Stimulated activated CD4-positive, alpha-beta T cell treated with anti-CD3 and anti-CD28 coated beads, Interleukin-1b, Interleukin-23, amount 100 ng/mL, for 24 hours (primary cell): ENCODE results near the gene CFAP54.
"Not testable (repeated sequence)": the region's sequence is repeated elsewhere in the genome, so short reads cannot be mapped to it uniquely, and the experiment has no call there.

Experiments used
- DNase-seq, 4 experiments: peaks; one replicate each; pipeline ENCODE4 v3.0.0-alpha.2; 2020; ENCODE audit warnings: low read depth in 4 of 4, low spot score in 1 of 4

Gene CFAP54

DNA sequence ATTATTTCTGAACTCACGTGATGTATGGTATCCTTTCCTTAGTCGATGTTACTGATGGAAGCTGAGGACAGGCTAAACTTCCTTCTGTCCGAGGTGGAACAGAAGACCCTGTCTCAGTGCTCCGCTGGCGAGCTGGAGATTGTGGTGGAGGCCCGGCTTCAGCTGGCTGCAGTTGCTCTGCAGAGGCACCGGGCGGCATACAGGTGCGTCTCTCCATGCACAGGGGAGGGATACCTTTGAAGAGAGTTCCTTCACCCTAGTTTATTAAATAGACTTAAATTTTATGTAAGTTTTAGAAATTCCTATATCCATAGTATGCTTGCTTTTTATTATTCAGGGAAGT is 231.0 kb downstream of the CFAP54 start:
- no peak for DNase-seq

- not testable (repeated sequence) for DNase-seq
Measured at GRCh38 chr12:96729466-96729865, 240.1 kb downstream of the CFAP54 start.

DNA sequence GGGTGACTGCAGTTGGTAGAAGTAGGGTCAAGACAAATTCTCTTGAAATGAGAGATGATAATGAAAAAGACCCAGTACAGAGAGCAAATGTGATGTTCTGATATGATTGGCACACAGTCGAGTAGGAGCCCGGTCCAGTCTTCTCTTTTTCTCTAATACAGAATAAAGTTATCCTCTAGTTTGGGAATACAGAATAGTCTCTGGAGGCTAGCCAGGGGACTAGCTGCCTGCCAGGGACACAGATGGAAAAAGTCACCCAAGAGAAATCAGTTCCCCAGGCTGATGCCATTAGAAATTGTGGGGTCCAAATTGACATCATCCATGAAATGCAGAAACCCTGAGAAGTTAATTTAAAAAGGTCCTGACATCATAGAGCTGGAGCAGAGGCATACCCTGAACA is 240.5 kb downstream of the CFAP54 start:
- DNase-seq = no peak

DNA sequence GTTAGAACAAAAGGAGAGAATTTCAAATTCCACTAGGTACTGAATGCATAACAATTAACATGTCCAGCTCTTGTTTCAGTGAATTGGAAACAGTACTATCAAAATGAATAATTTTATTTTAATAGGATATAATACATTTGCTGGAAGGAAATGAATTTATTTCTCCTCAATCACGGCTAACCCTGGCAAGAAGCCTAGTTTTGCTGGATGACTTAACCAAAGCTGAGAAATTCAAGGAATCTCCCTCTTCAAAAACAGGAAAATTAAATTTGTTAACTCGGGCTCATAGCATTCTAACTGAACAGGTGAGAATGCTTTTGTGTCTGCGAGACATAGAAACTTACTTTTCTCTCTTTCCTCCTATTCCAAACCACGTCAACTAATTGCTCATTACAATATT is 254.2 kb downstream of the CFAP54 start:
- no peak for DNase-seq

DNA sequence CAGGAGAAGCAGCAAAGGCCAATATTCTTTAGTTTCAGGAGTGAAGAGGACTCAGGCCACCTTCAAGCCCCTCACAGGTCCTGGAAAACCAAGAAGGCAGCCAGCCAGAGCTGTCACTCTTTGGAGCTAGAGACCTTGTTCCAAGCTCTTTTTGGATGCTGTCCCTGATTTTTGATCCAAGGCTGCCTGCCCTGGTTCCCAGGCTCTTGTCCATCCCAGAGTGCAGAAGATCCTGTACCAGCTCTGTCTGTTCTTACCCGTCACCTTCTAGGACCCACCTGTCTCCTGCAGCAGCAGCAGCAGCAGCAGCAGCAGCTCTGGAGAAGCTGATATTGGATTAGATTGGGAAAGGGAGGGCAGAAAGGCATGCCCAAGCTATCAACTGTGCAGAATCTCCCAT is 260.6 kb downstream of the CFAP54 start:
- no peak for DNase-seq

GRCh38 chr12:96751626-96752025 is 262.2 kb downstream of the CFAP54 start:
- DNase-seq = no peak

- DNase-seq = no peak
Measured at GRCh38 chr12:96752211-96752610, 262.8 kb downstream of the CFAP54 start.

DNA sequence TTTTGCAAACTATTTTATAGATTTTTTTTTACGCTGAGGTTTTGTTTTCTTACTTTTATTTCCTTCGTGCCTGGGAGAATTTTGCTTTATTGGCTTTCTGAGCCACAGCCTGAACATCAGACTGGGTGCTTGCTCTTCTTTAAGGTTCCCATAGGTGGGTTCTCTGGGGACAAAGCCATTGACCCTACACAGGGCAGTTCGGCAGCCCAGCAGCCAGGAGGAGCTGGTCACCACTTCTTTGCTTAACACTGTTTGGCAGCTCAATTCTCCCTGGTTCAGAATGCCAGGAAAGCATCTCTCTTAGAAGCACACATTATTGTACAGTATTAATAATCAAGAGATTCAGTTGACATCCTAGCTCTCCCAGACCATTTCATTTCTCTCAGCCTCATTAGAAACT is 276.9 kb downstream of the CFAP54 start:
- no peak for DNase-seq

GRCh38 chr12:96769400-96769799 is 280.0 kb downstream of the CFAP54 start:
- no peak for DNase-seq

- DNase-seq = no peak
Measured at GRCh38 chr12:96770219-96771102, 281.1 kb downstream of the CFAP54 start.

DNA sequence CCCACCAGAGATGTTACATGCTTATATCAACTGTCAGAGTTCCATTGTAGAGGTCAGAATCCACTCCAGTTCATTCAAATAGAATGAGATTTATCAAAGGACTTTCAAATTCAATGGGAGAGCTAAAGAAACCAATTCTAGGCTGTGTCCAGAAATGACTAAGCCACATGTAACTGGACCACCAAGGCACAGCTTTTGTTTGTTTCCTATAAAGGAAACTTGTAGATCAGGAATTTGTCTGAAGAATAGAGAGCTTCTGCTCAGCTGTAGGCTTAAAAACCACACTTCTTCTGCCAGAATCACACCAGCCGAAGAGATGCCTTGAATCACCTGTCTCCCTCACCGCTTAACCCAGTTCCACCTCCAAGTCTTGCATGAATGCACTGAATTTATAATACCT is 283.7 kb downstream of the CFAP54 start:
- DNase-seq = no peak

DNA sequence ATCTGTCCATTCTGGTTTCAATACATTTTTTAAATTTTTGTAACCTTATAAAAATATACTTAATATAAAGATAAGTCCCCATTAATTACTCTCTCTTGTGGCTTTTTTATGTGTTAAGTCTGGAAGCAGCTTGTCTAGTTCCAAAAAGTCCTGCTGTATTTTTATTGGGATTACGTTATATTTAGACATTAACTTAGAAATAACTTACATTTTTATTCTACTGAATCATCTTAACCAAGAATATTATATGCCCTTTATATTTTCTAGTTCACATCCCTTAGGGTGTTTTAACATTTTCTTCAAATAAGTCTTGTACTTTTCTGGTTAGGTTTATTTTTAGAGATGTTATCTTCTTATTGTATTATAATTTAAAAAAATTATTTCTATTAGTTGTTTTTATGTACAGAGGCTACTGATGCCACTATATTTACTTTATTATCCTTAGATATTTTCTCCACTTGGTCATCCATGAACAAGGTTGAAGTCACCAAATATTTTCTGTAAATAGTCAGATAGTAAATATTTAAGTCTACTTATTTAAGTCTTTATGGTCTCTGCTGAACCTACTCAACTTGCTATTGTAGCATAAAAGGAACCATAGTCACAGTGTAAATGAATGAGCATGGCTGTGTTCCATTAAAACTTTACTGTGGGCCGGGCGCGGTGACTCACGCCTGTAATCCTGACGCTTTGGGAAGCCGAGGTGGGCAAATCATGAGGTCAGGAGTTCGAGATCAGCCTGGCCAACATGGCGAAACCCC is 285.3 kb downstream of the CFAP54 start:
- DNase-seq = no peak

GRCh38 chr12:96776908-96777307 is 287.5 kb downstream of the CFAP54 start:
- no peak for DNase-seq

GRCh38 chr12:96780330-96780729 is 291.0 kb downstream of the CFAP54 start:
- DNase-seq = no peak

- DNase-seq = no peak
Measured at GRCh38 chr12:96786791-96787190, 297.4 kb downstream of the CFAP54 start.

GRCh38 chr12:96803969-96804368 is 314.6 kb downstream of the CFAP54 start:
- no peak for DNase-seq

DNA sequence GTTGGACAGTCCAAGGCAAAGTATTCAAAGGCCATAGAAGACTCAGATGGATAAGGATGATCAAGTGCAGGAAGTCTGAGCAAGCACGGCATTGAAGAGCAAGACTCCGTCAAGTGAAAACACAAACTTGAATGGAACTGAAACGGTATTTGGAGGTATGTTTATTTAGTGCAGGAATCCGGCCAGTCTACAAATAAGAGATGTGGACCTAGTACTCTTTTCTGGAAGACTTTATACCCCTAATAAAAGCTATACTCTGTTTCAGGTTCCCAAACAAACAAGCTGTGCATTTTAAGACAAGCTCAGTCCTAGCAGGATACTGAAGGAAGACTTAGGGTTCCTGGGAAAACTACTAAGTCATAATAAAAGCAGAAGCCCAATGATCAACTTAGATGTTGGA is 316.9 kb downstream of the CFAP54 start:
- DNase-seq = no peak

- DNase-seq = no peak
Measured at GRCh38 chr12:96807741-96808140, 318.4 kb downstream of the CFAP54 start.

- DNase-seq = no peak
Measured at GRCh38 chr12:96808587-96808986, 319.2 kb downstream of the CFAP54 start.

- no peak for DNase-seq
Measured at GRCh38 chr12:96809522-96809921, 320.1 kb downstream of the CFAP54 start.

GRCh38 chr12:96810057-96810456 is 320.7 kb downstream of the CFAP54 start:
- no peak for DNase-seq

- DNase-seq = no peak
Measured at GRCh38 chr12:96810477-96810876, 321.1 kb downstream of the CFAP54 start.

GRCh38 chr12:96811083-96811482 is 321.7 kb downstream of the CFAP54 start:
- no peak for DNase-seq
